ENCODE data around the gene LPGAT1.
"Not testable (repeated sequence)": the region's sequence is repeated elsewhere in the genome, so short reads cannot be mapped to it uniquely, and the experiment has no call there.

LPGAT1 gene

DNA sequence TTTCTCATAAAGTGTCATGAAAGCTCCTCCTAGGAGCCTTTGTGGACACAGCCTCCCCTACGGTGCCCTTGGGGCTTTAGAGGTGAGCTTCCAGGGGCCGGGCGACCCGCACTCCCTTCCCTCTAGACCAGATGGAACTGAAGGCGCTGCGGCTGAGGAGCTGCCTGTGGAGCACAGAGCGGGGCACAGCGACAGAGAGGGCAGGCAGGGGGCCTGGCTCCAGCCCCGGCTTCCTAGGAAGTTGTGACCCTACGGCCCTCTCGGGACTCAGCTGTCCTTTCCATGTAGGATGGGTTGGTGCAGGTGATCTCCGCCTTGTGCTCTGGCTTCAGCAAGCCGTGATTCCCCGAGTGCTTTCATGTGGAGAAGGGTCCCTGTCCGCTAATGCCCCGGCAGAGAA, 131.5 kb downstream of the LPGAT1 start:
- no peak for DNase-seq

DNA sequence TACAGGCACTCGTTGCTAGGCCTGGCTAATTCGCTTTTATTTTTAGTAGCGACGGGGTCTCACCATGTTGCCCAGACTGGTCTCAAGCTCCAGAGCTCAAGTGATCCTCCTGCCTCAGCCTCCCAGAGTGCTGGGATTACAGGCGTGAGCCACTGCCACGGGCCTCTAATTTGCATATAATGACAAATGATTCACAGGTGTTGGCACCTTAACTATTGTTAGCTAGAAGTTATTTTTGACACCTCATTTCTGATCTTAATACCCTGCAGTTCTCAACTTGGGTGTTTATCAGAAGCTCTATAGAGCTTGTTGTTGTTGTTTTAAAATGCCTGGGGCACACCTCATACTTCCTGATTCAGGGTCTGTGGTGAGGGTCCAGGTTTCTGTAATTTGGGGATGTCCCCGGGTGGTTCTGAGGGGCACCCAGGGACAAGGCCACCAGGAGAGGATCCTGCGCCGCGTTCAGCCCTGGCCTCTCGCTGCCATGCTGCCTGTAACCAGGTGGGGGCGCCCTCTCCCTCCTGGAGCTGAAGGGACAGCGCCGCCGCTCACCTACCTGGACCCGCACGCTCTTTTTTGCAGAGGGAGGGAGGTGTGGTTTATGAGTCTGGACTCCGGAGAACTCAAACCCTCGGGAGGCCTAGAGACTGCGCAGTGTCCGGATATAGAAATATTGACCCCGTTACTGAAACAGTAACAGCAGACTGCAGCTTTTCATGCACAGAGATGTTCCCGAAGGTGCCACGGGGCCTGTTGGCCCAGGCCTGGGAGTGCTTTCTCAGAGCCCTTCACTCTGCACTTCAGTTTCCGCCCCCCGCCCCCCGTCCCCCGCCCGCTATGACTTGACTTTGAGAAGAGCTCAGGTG, 132.2 kb downstream of the LPGAT1 start:
- DNase-seq: peak; percentile 68 to 83 (median 78)

DNA sequence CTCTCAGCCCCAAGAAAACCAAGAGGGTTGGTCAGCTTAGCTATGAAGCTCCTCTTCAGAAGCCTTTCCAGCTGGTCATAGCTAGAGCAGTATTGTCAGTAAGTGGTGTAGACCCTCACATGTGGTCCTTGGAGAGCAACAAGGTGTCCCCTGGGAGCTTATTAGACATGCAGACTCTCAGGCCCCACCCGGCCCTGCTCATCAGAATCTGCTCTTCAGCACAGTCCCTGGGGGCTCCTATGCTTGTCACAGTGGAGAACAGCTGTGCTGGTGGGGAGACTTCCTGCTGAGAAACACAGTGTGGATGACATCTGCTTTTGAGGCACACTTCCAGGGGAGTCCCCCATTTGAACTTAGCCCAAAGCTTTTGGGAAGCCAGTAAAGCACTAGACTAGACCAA, 133.2 kb downstream of the LPGAT1 start:
- peak in 3 of 4 experiments; percentile 14 to 25 (median 17) for DNase-seq

GRCh38 chr1:211695135-211695816, 135.3 kb downstream of the LPGAT1 start:
- peak; percentile 80 to 93 (median 89) for DNase-seq

- not testable (repeated sequence) for DNase-seq
Observed at GRCh38 chr1:211693911-211694310, 136.7 kb downstream of the LPGAT1 start.
